HepG2 (cell line): ENCODE measurements around the gene COG1. TPM values are rescaled to one million over a fixed set of nuclear protein-coding genes. Genes with fewer than 3 reads are reported as not detected.

Source experiments
- AKAP8 ChIP-seq: sonication (generic); formaldehyde crosslinking; IDR thresholded peaks from 2 replicates; pipeline ENCODE4 v1.5.1; 2020; ENCODE audit warnings: mild to moderate bottlenecking, missing genetic modification reagents
- ATF7-NPFF ChIP-seq: sonication (generic); formaldehyde crosslinking; IDR thresholded peaks from 2 replicates; pipeline ENCODE4 v1.8.1; 2023; ENCODE audit warnings: mild to moderate bottlenecking, low read depth, missing genetic modification reagents, moderate library complexity
- HIVEP1 ChIP-seq: sonication (generic); formaldehyde crosslinking; IDR thresholded peaks from 2 replicates; pipeline ENCODE4 v1.4.0; 2020; ENCODE audit warnings: mild to moderate bottlenecking, missing genetic modification reagents
- HNRNPUL1 ChIP-seq: fragments of 200-400 bp; formaldehyde crosslinking; IDR thresholded peaks from 2 replicates; pipeline ENCODE4 v1.6.1; 2017; ENCODE audit warnings: low read depth, mild to moderate bottlenecking, low read length, moderate library complexity
- POGZ ChIP-seq: sonication (generic); formaldehyde crosslinking; IDR thresholded peaks from 2 replicates; pipeline ENCODE4 v1.4.0; 2020; ENCODE audit warnings: mild to moderate bottlenecking, missing genetic modification reagents
- POLR2AphosphoS2 ChIP-seq: IDR thresholded peaks from 2 replicates; pipeline ENCODE4 v1.6.1; 2011; ENCODE audit warnings: low read depth, low read length, improper control_type of control experiment
- RORA ChIP-seq: sonication (generic); formaldehyde crosslinking; IDR thresholded peaks from 2 replicates; pipeline ENCODE4 v1.5.0; 2020; ENCODE audit warnings: mild to moderate bottlenecking, missing genetic modification reagents, moderate library complexity
- SNRNP70 ChIP-seq: fragments of 200-400 bp; formaldehyde crosslinking; IDR thresholded peaks from 2 replicates; pipeline ENCODE4 v1.6.1; 2017; ENCODE audit warnings: mild to moderate bottlenecking, low read depth, low read length, moderate library complexity
- STAT5B ChIP-seq: sonication (generic); formaldehyde crosslinking; IDR thresholded peaks from 2 replicates; pipeline ENCODE4 v1.4.0; 2020; ENCODE audit warnings: missing genetic modification reagents
- TAF1 ChIP-seq: sonication (generic); formaldehyde crosslinking; IDR thresholded peaks from 2 replicates; pipeline ENCODE4 v1.4.0; 2020; ENCODE audit warnings: missing genetic modification reagents
- ZNF274 ChIP-seq: sonication (generic); formaldehyde crosslinking; IDR thresholded peaks from 2 replicates; pipeline ENCODE4 v1.5.1; 2020; ENCODE audit warnings: mild to moderate bottlenecking, missing genetic modification reagents
- ZNF382 ChIP-seq: sonication (generic); formaldehyde crosslinking; IDR thresholded peaks from 2 replicates; pipeline ENCODE4 v1.5.0; 2020; ENCODE audit warnings: missing genetic modification reagents, mild to moderate bottlenecking, borderline replicate concordance
- ZNF724P ChIP-seq: sonication (generic); formaldehyde crosslinking; IDR thresholded peaks from 2 replicates; pipeline ENCODE4 v1.8.0; 2022; ENCODE audit warnings: missing genetic modification reagents, borderline replicate concordance
- polyA plus RNA-seq, 8 experiments: library from polyadenylated mRNA; depleted of rRNA in 3 of 8; stranded (reverse) in 7 of 8; unstranded in 1 of 8; fragments of >200 nt; fragmentation: Illumina TruSeq in 4 of 8; extraction: Trizol in 4 of 8; gene quantifications; 2 replicates each; pipeline versions ENCODE4 v1.2.1 to v1.2.3, GENCODE V29; 2011 to 2016; ENCODE audit warnings: low read depth in 4 of 8, missing spikeins in 1 of 8, mixed read lengths in 1 of 8; ENCODE audit not compliant: insufficient read depth in 1 of 8
- total RNA-seq, 5 experiments: library from RNA; depleted of rRNA; stranded (reverse); fragments of >200 nt; fragmentation: Illumina TruSeq; extraction: Trizol; gene quantifications; 2 replicates each; pipeline ENCODE4 v1.2.3, GENCODE V29; 2016; ENCODE audit warnings: low read depth in 1 of 5
- TF ChIP-seq, protein P1 (sequence below): sonication (generic); formaldehyde crosslinking; conservative IDR thresholded peaks from 2 replicates; pipeline ENCODE4 v1.5.0; 2020; ENCODE audit warnings: missing genetic modification reagents
- TF ChIP-seq, protein P2 (sequence below): sonication (generic); formaldehyde crosslinking; IDR thresholded peaks from 2 replicates; pipeline ENCODE4 v1.5.0; 2020; ENCODE audit warnings: mild to moderate bottlenecking, missing genetic modification reagents, borderline replicate concordance

Gene COG1
- total and polyA plus RNA-seq, 2 of the 13 experiments (the other 11 are each of a cell fraction or from before 2014, with no cell fraction given) = 36.6 to 39.7 TPM

DNA sequence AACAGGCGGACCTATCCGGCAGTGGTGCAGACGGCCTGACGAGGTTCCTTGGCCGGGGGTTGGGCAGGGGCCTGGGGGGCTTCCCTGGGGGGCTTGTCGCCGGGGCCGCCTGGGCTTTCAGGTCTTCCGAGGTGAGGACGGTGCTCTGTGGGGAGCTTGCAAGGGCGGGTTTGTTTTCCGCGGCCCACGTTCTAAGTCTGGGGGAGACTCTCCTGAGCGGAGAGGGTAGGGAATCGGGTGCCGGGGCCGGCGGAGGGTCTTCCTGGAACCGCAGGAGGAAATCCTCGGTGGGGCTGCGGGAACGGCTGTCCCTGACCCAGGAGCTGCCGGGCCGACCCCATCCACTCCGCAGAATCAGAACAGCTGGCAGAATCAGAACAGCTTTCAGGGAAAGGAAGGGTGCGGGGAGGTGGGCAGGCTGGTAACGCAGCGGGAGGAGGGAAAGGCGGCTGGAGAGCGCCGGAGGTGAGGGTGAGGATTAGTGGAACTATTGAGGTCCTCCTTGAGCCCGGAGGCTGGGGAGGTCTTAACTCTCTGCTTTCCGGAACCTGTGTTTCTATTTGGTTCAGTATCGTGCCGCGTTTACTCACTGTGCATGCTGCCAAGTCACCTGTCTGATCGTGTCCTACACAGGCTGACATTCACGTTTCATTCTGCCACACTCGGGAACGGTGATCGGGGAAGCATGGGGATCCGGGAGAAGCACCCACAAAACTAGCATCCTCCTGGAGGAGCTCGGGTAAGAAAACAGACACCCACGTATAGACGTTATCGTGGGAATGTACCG is 39.9 kb downstream of the COG1 start (continued):
- TF ChIP-seq STAT5B (CRISPR knock-in tag) (no peak), SNRNP70 (no peak), HIVEP1 (CRISPR knock-in tag) (no peak; the same call in 1 of the 2 replicates), ZNF724P (no peak; the same call in 1 of the 2 replicates), ZNF382 (CRISPR knock-in tag) (no peak), HNRNPUL1 (no peak), TAF1 (no peak), AKAP8 (CRISPR knock-in tag) (no peak), POGZ (CRISPR knock-in tag) (no peak), ATF7-NPFF (no peak), ZNF274 (CRISPR knock-in tag) (no peak), POLR2AphosphoS2 (no peak), RORA (CRISPR knock-in tag) (no peak)
- TF ChIP-seq, protein P1, sequence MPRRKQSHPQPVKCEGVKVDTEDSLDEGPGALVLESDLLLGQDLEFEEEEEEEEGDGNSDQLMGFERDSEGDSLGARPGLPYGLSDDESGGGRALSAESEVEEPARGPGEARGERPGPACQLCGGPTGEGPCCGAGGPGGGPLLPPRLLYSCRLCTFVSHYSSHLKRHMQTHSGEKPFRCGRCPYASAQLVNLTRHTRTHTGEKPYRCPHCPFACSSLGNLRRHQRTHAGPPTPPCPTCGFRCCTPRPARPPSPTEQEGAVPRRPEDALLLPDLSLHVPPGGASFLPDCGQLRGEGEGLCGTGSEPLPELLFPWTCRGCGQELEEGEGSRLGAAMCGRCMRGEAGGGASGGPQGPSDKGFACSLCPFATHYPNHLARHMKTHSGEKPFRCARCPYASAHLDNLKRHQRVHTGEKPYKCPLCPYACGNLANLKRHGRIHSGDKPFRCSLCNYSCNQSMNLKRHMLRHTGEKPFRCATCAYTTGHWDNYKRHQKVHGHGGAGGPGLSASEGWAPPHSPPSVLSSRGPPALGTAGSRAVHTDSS = no peak
- TF ChIP-seq, protein P2, sequence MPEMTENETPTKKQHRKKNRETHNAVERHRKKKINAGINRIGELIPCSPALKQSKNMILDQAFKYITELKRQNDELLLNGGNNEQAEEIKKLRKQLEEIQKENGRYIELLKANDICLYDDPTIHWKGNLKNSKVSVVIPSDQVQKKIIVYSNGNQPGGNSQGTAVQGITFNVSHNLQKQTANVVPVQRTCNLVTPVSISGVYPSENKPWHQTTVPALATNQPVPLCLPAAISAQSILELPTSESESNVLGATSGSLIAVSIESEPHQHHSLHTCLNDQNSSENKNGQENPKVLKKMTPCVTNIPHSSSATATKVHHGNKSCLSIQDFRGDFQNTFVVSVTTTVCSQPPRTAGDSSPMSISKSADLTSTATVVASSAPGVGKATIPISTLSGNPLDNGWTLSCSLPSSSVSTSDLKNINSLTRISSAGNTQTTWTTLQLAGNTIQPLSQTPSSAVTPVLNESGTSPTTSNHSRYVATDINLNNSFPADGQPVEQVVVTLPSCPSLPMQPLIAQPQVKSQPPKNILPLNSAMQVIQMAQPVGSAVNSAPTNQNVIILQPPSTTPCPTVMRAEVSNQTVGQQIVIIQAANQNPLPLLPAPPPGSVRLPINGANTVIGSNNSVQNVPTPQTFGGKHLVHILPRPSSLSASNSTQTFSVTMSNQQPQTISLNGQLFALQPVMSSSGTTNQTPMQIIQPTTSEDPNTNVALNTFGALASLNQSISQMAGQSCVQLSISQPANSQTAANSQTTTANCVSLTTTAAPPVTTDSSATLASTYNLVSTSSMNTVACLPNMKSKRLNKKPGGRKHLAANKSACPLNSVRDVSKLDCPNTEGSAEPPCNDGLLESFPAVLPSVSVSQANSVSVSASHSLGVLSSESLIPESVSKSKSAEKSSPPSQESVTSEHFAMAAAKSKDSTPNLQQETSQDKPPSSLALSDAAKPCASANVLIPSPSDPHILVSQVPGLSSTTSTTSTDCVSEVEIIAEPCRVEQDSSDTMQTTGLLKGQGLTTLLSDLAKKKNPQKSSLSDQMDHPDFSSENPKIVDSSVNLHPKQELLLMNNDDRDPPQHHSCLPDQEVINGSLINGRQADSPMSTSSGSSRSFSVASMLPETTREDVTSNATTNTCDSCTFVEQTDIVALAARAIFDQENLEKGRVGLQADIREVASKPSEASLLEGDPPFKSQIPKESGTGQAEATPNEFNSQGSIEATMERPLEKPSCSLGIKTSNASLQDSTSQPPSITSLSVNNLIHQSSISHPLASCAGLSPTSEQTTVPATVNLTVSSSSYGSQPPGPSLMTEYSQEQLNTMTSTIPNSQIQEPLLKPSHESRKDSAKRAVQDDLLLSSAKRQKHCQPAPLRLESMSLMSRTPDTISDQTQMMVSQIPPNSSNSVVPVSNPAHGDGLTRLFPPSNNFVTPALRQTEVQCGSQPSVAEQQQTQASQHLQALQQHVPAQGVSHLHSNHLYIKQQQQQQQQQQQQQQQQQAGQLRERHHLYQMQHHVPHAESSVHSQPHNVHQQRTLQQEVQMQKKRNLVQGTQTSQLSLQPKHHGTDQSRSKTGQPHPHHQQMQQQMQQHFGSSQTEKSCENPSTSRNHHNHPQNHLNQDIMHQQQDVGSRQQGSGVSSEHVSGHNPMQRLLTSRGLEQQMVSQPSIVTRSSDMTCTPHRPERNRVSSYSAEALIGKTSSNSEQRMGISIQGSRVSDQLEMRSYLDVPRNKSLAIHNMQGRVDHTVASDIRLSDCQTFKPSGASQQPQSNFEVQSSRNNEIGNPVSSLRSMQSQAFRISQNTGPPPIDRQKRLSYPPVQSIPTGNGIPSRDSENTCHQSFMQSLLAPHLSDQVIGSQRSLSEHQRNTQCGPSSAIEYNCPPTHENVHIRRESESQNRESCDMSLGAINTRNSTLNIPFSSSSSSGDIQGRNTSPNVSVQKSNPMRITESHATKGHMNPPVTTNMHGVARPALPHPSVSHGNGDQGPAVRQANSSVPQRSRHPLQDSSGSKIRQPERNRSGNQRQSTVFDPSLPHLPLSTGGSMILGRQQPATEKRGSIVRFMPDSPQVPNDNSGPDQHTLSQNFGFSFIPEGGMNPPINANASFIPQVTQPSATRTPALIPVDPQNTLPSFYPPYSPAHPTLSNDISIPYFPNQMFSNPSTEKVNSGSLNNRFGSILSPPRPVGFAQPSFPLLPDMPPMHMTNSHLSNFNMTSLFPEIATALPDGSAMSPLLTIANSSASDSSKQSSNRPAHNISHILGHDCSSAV (CRISPR knock-in tag) = no peak
